NCI-H446 (cell line): ENCODE measurements around the gene CXCL12.

Experiments
- DNase-seq, 2 experiments: peaks; one replicate each; lab custom pipeline; 2025; lab: John Stamatoyannopoulos, UW

The CXCL12 gene

DNA sequence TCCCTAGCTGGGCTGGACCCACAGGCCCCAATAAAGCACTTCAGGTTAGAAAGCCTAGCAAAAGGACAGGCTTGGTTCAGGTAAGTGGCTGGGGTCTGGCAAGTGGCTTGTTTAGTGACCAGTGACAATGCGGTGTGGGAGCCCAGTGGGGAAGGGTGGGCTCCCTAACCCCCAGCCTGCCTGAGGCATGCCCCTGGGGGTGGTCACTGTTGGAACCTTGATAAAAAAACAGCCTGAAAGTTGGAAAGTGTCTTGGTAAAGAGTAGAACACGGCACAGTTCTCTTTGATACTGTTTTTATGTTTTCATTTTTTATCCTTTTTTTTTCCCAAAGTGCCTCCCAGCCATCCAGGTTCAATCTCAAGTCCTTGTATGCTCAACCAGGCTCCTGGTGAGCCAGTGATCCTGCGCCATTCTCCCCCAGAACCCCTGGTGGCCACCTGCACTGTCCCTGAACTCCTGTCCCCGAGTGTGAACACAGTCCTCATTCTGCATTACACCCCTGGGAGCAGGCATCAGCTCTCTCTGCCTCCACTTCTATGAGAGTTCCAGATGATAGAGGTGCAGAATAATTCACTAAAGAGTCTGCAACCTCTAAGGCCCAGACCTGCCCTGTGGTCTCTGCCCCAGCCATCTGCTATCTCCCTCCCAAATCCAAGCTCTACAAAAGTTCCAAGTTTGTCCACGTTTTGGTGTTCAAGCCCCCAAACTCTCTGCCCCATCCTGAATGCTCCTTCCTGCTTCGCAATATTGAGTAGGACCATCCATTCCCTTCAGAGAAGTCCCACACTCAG, 15.0 kb upstream of the CXCL12 start:
- DNase-seq, result no peak

DNA sequence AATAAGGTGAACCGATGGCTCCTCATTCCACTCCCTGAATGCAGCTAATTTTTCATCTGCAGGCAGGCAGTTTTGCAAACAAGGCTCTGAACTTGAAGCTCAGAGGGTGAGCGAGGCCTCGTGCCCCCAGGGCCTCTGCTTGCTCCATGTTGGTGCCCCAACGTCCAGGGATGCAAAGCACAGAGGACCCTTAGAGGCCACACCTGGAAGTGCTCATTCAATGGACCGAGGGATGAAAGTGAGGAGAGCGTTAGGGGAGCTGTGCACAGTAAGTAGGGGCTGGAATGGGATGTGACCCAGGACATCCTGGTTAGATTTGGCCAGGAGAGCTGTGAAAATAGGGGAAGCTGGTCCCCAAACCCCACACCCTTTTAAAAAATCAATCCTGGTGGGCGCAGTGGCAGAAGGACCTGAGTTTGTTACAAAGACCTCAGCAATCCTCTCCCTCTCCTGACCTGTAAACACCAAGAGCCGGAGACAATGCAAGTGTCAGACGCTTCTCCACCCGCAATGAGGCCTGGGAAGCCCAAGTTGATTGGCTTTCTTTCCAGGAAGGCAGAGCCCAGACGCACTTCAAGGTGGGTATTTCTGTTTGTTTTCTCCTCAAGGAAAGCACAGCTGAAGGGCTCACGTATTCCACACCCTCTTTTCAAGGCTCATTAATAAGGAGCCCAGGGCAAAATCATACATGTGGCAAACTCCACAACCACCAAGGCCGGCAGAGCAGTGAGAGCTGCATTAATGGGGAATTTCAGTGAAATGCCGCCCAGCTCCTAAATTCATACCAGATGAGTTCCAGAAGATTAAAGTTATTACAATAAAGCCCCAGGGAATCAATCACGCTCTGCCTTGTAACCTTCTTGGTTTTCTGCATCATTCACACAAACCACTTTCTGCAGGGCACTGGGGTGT, 14.1 kb upstream of the CXCL12 start:
- DNase-seq, result no peak

DNA sequence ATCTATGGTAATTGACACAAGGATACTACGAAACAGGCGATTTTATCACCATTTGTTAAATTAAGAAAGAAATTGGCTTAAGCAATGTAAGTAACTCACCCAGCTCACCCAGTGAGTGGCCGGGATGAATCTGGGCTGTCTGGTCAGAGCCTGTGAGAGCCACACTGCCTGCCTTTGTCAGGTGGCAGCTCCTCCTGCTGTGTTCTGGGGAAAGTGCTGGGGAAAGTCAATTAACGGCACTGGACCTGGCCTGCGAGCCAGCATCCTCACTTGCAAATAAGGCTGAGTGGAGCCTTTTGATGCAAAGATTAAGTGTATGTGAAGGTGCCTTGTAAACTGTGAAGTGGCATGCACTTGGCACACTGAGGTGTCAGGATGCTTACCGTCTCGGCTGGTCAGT, 13.4 kb upstream of the CXCL12 start:
- DNase-seq, result no peak

GRCh38 chr10:44397476-44398225, 12.8 kb upstream of the CXCL12 start:
- no peak for DNase-seq

GRCh38 chr10:44396671-44397191, 11.8 kb upstream of the CXCL12 start:
- no peak for DNase-seq

DNA sequence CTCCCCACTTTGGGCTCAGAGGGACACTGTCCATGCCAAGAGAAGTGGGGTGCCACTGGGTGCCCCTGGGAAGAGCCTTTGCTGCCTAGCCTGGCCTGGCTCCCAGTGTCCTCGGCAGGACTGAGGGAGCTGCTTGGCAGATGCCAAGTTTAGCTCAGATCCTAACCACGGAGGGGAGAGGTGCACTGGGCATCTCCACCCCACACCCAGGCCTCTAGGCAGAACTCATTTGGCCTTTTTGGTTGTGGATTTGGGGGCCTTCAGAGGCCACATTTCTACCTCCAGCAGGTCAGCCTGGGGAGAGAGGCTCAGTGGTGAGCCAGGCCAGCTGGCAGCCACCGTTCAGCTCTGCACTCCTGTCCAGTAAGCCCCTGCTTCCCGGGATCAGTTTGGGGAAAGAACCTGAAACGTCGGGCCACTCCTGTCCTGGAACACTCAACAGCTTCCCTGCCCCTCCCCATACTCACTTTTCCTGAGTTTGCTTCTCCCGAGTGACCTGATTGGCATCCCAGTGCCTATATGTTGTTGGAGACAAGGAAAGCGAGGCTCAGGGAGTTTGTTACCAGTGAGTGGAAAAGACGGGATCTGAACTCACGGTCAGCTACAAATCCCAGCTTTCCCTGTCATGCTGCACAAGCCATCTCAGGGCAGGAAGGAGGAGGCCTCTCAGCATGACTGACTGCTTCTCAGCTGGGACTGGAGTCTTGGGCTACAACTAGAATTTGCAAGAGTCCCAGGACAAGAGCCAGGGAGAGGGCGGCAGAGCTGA, 11.2 kb upstream of the CXCL12 start:
- DNase-seq, result no peak

- no peak for DNase-seq
Observed at GRCh38 chr10:44395396-44395795, 10.5 kb upstream of the CXCL12 start.

GRCh38 chr10:44394696-44395381, 9.9 kb upstream of the CXCL12 start:
- DNase-seq, result no peak

GRCh38 chr10:44393834-44394547, 9.1 kb upstream of the CXCL12 start:
- DNase-seq, result no peak

- DNase-seq, result no peak
Observed at GRCh38 chr10:44393051-44393630, 8.2 kb upstream of the CXCL12 start.

DNA sequence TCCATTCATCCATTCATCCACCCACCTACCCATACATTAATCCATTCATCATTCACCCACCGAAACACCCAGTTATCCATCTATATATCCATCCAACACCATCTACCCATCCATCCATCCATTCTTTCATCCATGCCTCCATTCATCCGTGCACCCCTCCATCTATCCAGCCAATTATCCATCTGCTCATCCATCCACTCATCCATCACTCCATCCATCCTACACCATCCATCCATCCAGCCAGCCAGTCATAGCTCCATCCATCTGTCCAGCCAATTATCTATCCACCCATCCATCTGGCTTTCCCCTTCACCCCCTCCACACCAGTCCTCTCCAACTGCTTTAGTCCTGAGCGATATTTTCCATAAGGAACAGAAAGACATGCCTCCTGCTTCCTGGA, 7.5 kb upstream of the CXCL12 start:
- DNase-seq, result no peak

DNA sequence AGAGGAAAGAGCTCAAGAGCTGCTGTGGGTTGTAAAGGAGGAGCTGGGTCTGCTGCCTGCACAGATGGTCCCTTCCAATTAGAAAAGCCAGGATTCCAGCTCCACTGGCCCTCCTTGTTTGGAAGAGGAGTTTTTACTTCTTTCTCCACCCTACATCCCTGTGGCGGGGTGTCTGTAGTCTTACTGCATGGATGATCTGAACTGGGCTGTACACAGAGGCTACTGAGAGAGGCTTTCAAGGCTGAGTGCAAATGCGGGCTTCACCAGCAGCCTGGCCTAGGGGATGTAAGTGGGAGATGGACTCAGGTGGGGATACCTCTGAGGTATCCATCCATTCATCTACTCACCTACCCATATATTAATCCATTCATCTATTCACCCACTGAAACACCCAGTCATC, 7.1 kb upstream of the CXCL12 start:
- DNase-seq, result no peak

GRCh38 chr10:44390585-44391072, 5.7 kb upstream of the CXCL12 start:
- no peak for DNase-seq

DNA sequence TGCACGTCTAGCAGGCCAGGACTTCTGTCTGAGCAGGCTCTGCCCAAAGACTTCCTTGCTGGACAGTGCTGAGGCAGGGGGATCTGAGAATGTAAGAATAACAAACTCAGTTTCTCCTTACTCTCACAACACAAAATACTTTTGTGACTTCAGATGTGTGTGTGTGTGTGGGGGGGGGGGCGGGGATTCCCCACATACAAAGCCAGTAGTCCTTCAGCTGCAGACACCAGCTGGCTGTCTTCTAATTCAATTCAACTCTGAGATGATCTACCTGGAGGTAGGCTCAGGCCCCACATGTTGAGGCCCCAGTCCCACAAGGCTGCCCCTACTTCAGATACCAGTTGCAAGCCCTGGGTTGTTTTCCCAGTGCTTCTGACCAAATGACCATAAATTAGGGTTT, 4.7 kb upstream of the CXCL12 start:
- no peak for DNase-seq

DNA sequence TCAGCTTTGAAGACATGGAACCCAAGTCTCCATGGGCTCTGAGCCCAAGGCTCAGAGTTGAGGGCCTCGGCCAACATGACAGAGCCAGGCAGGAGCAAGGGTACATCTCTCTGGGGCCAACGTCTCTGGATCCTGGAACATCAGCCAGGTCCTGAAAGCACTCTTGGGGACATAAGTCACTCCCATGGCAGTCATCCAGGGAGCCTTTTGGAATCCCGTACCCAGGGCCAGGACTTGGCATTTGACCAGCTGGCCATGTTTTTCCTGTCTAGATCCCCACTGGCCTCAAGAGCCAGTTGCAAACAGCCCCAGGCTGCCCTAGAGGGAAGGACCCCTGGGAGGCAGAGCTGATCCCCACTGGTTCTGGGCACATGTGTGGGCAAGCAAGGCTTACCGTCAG, 4.3 kb upstream of the CXCL12 start:
- peak; percentile 23 to 82 for DNase-seq

GRCh38 chr10:44388641-44389040, 3.7 kb upstream of the CXCL12 start:
- no peak for DNase-seq

DNA sequence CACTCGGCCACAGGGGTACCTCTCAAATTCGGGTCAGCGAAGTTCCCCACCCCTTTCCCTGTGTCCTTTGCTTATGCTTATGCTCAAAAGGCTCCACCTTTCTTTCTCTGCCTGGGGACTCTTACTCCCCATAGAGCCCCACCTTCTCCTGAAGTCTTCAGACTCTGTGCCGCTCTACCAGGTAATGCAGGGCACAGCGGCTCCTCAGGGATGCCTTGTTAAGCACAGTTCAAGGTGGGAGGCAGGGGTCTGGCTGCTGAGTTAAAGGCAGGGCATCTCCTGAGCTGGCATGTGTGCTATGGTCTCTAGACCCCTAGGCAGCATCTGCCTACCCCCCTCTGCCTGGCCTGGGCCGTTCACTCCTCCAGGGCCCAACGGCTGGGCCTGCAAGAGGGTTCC, 3.0 kb upstream of the CXCL12 start:
- DNase-seq, result no peak

GRCh38 chr10:44386546-44387052, 1.7 kb upstream of the CXCL12 start:
- peak; percentile 5 to 59 for DNase-seq

DNA sequence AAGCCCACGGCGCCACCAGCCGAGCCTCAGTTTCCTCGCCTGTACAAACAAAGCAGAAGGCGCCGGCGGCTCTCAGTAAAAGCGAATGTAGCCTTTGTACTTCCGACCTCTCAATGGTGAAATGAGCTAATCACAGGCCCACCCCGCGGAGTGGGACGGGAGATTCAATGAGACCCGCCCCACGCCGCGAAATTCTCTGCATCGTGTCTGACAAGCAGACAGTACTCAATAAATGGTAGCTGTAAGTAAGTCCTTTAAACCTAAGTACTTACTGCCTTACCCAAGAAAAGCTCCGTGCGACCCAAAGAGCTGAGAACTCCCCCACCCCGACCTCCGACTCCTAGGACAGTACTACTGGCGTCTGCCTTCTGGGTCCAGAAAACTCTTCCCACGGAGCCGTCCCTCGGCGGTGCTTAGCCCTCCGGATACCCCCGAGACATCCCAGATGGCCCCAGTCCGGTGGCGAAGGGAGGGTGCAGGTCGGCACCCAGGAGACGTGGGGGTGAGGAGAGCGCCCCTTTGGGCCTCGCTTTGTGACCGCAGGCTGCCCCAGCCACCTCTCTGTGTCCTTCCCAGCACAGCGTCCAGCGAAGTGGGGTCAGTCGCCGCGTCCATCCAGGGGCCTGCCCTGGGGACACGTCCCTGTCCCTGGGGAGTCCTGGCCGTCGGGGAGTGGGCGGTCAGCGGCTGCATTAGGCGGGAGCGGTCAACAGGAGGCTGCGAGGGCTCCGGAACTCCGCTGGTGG, 972 bp upstream of the CXCL12 start:
- DNase-seq, result no peak
